Sigmoid colon (tissue), 4 donors: ENCODE measurements around the gene RBM17.

Source experiments
- POLR2A ChIP-seq, 2 donors: fragments of 450-650 bp; IDR thresholded peaks; one replicate each; pipeline ENCODE4 v1.6.1; 2016; ENCODE audit warnings: antibody characterized with exemption in 2 of 2, mild to moderate bottlenecking in 2 of 2, moderate library complexity in 2 of 2
- POLR2AphosphoS5 ChIP-seq, 4 donors: sonication (generic); formaldehyde crosslinking; IDR thresholded peaks; one replicate each; pipeline ENCODE4 v1.6.1; 2017; ENCODE audit warnings: antibody characterized with exemption in 4 of 4
- TF ChIP-seq, protein P1 (sequence below), 4 experiments: fragments of 450-650 bp in 3 of 4; fragments of 200-600 bp in 1 of 4; IDR thresholded peaks; one replicate each; pipeline ENCODE4 v1.5.1; 2016 to 2019; ENCODE audit warnings: antibody characterized with exemption in 4 of 4, mild to moderate bottlenecking in 3 of 4, moderate library complexity in 2 of 4

GRCh38 chr10:6067457-6067856 is 21.4 kb upstream of the RBM17 start:
- TF ChIP-seq, protein P1, sequence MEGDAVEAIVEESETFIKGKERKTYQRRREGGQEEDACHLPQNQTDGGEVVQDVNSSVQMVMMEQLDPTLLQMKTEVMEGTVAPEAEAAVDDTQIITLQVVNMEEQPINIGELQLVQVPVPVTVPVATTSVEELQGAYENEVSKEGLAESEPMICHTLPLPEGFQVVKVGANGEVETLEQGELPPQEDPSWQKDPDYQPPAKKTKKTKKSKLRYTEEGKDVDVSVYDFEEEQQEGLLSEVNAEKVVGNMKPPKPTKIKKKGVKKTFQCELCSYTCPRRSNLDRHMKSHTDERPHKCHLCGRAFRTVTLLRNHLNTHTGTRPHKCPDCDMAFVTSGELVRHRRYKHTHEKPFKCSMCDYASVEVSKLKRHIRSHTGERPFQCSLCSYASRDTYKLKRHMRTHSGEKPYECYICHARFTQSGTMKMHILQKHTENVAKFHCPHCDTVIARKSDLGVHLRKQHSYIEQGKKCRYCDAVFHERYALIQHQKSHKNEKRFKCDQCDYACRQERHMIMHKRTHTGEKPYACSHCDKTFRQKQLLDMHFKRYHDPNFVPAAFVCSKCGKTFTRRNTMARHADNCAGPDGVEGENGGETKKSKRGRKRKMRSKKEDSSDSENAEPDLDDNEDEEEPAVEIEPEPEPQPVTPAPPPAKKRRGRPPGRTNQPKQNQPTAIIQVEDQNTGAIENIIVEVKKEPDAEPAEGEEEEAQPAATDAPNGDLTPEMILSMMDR (IDR thresholded peaks at IDR 0.05), result no peak
- TF ChIP-seq POLR2A (IDR thresholded peaks at IDR 0.05) (no peak), POLR2AphosphoS5 (IDR thresholded peaks at IDR 0.05) (no peak)
